ENCODE measurements around the gene FLOT1. TPM values are rescaled to one million over a fixed set of nuclear protein-coding genes. Genes with fewer than 3 reads are reported as not detected.

Gene FLOT1, protein sequence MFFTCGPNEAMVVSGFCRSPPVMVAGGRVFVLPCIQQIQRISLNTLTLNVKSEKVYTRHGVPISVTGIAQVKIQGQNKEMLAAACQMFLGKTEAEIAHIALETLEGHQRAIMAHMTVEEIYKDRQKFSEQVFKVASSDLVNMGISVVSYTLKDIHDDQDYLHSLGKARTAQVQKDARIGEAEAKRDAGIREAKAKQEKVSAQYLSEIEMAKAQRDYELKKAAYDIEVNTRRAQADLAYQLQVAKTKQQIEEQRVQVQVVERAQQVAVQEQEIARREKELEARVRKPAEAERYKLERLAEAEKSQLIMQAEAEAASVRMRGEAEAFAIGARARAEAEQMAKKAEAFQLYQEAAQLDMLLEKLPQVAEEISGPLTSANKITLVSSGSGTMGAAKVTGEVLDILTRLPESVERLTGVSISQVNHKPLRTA
- 67.1 TPM for total RNA-seq
- polyA plus RNA-seq: 157 TPM
- long read RNA-seq, donor 1: 0 reads
- long read RNA-seq, donor 2: 0 reads
- long read RNA-seq, donor 3, transcript FLOT1-201 (13 exons, 1,912 nt): major isoform, 17 of 52 reads
- long read RNA-seq, donor 3, partial matches to known transcripts: 32 of 52 reads
- long read RNA-seq, donor 3, other reads (novel, unspliced or antisense): 0 of 52 reads
- long read RNA-seq, donor 4, transcript FLOT1-201 (13 exons, 1,912 nt): major isoform, 9 of 17 reads
- long read RNA-seq, donor 4, partial matches to known transcripts: 7 of 17 reads
- long read RNA-seq, donor 4, other reads (novel, unspliced or antisense): 0 of 17 reads
- long read RNA-seq, donor 5, transcript FLOT1-201 (13 exons, 1,912 nt): major isoform, 22 of 51 reads
- long read RNA-seq, donor 5, partial matches to known transcripts: 27 of 51 reads
- long read RNA-seq, donor 5, other reads (novel, unspliced or antisense): 0 of 51 reads
- long read RNA-seq, donor 6, transcript FLOT1-201 (13 exons, 1,912 nt): major isoform, 15 of 15 reads
- long read RNA-seq, donor 6, partial matches to known transcripts: 0 of 15 reads
- long read RNA-seq, donor 6, other reads (novel, unspliced or antisense): 0 of 15 reads
- long read RNA-seq, donor 7, transcript FLOT1-201 (13 exons, 1,912 nt): major isoform, 14 of 14 reads
- long read RNA-seq, donor 7, partial matches to known transcripts: 0 of 14 reads
- long read RNA-seq, donor 7, other reads (novel, unspliced or antisense): 0 of 14 reads
- long read RNA-seq, donor 8, transcript FLOT1-201 (13 exons, 1,912 nt): major isoform, 10 of 10 reads
- long read RNA-seq, donor 8, partial matches to known transcripts: 0 of 10 reads
- long read RNA-seq, donor 8, other reads (novel, unspliced or antisense): 0 of 10 reads
- long read RNA-seq, donor 9, partial matches to known transcripts: 0 of 3 reads
- long read RNA-seq, donor 9, other reads (novel, unspliced or antisense): 0 of 3 reads
- long read RNA-seq, donor 10, transcript FLOT1-201 (13 exons, 1,912 nt): major isoform, 22 of 22 reads
- long read RNA-seq, donor 10, partial matches to known transcripts: 0 of 22 reads
- long read RNA-seq, donor 10, other reads (novel, unspliced or antisense): 0 of 22 reads

DNA sequence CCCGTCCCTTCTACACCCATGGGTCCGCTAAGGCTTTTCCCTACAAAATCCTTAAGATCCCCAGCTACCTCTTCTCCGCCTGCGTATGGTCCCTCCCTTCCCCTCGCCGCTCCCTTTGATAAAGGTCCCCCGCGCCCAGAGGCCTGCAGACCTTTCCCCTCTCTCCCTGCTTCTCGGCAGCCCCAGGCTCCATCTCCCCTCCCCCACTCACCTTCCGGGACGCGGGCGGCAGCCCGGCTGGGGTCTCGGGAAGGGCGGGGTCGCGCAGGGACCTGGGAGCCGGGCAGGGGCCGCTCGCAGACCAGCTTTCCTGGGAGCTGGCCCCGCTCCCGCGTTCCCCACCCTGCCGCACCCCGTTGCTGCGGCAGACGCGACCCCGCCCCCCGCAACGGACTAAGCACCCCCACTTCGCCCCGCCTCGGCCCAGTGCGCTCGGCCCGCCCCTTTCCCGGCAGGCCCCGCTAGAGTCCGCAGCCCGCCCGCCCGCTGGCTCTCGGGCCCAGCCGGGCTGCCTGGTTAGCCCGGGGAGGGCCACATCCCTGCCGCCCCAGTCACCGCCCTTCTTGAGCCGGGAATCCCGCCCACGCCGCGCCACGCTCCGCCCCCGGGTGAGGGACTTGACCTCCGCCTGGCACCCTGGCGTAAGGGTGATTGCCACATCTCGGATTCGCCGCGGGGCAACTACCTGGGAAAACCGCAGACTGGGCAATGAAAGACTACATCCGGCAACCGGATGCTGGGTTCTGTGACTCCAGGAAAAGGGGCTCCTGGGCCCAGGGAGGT, at the start of gene FLOT1:
FLOT1 (minus strand) TSS at position 372 of the 783 bp plus-strand sequence. CDS start 498 bp downstream, outside the sequence.
- peaks cover 8 to 43% of the 10 kb centered on the region in 2 donors for H3K4me1 ChIP-seq (ENCODE audit: control insufficient read depth in 2 of 2, insufficient read depth in 2 of 2, low read length in 2 of 2)
- H3K27me3 ChIP-seq (ENCODE audit: control insufficient read depth in 2 of 2, insufficient read depth in 1 of 2, low read length in 1 of 2): peaks cover 0 to 20% of the 10 kb centered on the region in 2 donors
- H3K9me3 ChIP-seq (ENCODE audit: control insufficient read depth in 2 of 2, insufficient read depth in 1 of 2, low read length in 1 of 2): peaks cover 0 to 10% of the 10 kb centered on the region in 2 donors
- H3K4me3 ChIP-seq (ENCODE audit: low read length in 2 of 2): peak within 1 kb of the TSS; percentile 71 to 79
- peaks cover 0 to 20% of the 10 kb centered on the region in 2 donors for H3K36me3 ChIP-seq (ENCODE audit: control insufficient read depth in 2 of 2, insufficient read depth in 2 of 2, low read length in 1 of 2)
- peak in 5 of 9 donors; percentile 56 to 77 (median 59) for DNase-seq (ENCODE audit: low read depth in 6 of 9, low spot score in 9 of 9)
- H3K27ac ChIP-seq (ENCODE audit: low read depth in 1 of 2, low read length in 1 of 2): peak within 1 kb of the TSS; percentile 77 to 90
- under 1% methylated on average over 66 of the region's 66 CpGs for WGBS

GRCh38 chr6:30790724-30791383, 48.4 kb upstream of the FLOT1 start:
- Histone ChIP-seq H3K36me3 (ENCODE audit: control insufficient read depth in 2 of 2, insufficient read depth in 2 of 2, low read length in 1 of 2) (no peaks in the 10 kb centered on the region), H3K4me1 (ENCODE audit: control insufficient read depth in 2 of 2, insufficient read depth in 2 of 2, low read length in 2 of 2) (peaks cover 4 to 35% of the 10 kb centered on the region in 2 donors), H3K27ac (ENCODE audit: low read depth in 1 of 2, low read length in 1 of 2) (no peak overlapping the region), H3K9me3 (ENCODE audit: control insufficient read depth in 2 of 2, insufficient read depth in 1 of 2, low read length in 1 of 2) (no peaks in the 10 kb centered on the region), H3K4me3 (ENCODE audit: low read length in 2 of 2) (no peak overlapping the region), H3K27me3 (ENCODE audit: control insufficient read depth in 2 of 2, insufficient read depth in 1 of 2, low read length in 1 of 2) (no peaks in the 10 kb centered on the region)
- no peak for DNase-seq (ENCODE audit: low read depth in 6 of 9, low spot score in 9 of 9)
- 74% methylated on average over 4 of the region's 4 CpGs for WGBS

DNA sequence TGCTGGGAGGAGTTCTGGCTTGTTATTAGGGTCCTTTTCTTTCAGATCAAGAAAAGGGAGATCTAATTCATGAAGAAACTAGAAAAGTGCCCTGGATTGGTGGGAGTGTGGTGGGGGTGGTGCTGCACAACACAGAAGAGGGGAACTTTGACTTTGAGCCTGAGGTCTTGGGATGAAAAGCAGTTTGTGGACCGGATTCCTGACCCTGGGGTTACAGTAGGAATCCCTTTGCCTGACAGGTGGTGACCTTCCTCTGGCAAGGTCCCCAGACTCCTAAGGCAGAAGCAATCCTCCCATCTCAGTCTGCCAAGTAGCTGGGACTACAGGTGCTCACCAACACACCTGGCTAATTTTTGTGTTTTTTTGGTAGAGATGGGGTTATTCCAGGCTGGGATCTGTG, 47.1 kb upstream of the FLOT1 start:
- Histone ChIP-seq H3K36me3 (ENCODE audit: control insufficient read depth in 2 of 2, insufficient read depth in 2 of 2, low read length in 1 of 2) (no peaks in the 10 kb centered on the region), H3K4me1 (ENCODE audit: control insufficient read depth in 2 of 2, insufficient read depth in 2 of 2, low read length in 2 of 2) (peaks cover 4 to 35% of the 10 kb centered on the region in 2 donors), H3K4me3 (ENCODE audit: low read length in 2 of 2) (no peak overlapping the region), H3K27me3 (ENCODE audit: control insufficient read depth in 2 of 2, insufficient read depth in 1 of 2, low read length in 1 of 2) (no peaks in the 10 kb centered on the region), H3K27ac (ENCODE audit: low read depth in 1 of 2, low read length in 1 of 2) (no peak overlapping the region), H3K9me3 (ENCODE audit: control insufficient read depth in 2 of 2, insufficient read depth in 1 of 2, low read length in 1 of 2) (no peaks in the 10 kb centered on the region)
- no peak for DNase-seq (ENCODE audit: low read depth in 6 of 9, low spot score in 9 of 9)
- 78% methylated on average over 1 of the region's 1 CpG for WGBS

- Histone ChIP-seq H3K4me1 (ENCODE audit: control insufficient read depth in 2 of 2, insufficient read depth in 2 of 2, low read length in 2 of 2) (peaks cover 0 to 22% of the 10 kb centered on the region in 2 donors), H3K36me3 (ENCODE audit: control insufficient read depth in 2 of 2, insufficient read depth in 2 of 2, low read length in 1 of 2) (no peaks in the 10 kb centered on the region), H3K27me3 (ENCODE audit: control insufficient read depth in 2 of 2, insufficient read depth in 1 of 2, low read length in 1 of 2) (no peaks in the 10 kb centered on the region), H3K9me3 (ENCODE audit: control insufficient read depth in 2 of 2, insufficient read depth in 1 of 2, low read length in 1 of 2) (no peaks in the 10 kb centered on the region), H3K4me3 (ENCODE audit: low read length in 2 of 2) (no peak overlapping the region), H3K27ac (ENCODE audit: low read depth in 1 of 2, low read length in 1 of 2) (no peak overlapping the region)
- WGBS: 64% methylated on average over 5 of the region's 5 CpGs
- no peak for DNase-seq (ENCODE audit: low read depth in 6 of 9, low spot score in 9 of 9)
Observed at GRCh38 chr6:30787954-30788353, 45.5 kb upstream of the FLOT1 start.

DNA sequence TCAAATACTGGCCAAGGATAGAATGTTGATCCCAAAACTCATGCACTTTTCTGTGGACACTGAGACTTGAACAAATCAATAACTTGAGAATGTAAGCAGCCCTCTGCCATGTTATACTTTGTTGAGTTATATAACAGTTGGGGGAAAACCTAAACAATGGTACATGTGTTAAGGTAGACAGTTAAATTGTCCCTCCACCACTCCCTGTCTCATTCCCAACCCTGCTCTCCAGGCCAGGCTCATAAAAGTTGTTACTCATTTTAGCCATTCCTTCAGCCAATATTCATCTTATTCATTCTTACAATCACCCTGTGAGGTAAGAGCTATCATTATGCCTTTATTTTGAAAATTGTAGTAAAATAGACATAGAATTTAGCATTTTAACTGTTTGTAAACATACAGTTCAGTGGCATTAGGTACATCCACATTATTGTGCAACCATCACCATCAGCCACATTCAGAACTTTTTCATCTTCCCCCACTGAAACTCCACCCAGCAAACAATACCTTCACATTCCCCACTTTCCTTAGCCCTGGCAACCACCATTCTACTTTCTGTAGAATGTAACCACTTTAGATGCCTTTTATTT, 40.0 kb upstream of the FLOT1 start:
- Histone ChIP-seq H3K9me3 (ENCODE audit: control insufficient read depth in 2 of 2, insufficient read depth in 1 of 2, low read length in 1 of 2) (peaks cover 0 to 3% of the 10 kb centered on the region in 2 donors), H3K4me3 (ENCODE audit: low read length in 2 of 2) (no peak overlapping the region), H3K4me1 (ENCODE audit: control insufficient read depth in 2 of 2, insufficient read depth in 2 of 2, low read length in 2 of 2) (peaks cover 3 to 28% of the 10 kb centered on the region in 2 donors), H3K36me3 (ENCODE audit: control insufficient read depth in 2 of 2, insufficient read depth in 2 of 2, low read length in 1 of 2) (no peaks in the 10 kb centered on the region), H3K27ac (ENCODE audit: low read depth in 1 of 2, low read length in 1 of 2) (peak overlapping the region in 1 of 2 donors; percentile 39), H3K27me3 (ENCODE audit: control insufficient read depth in 2 of 2, insufficient read depth in 1 of 2, low read length in 1 of 2) (peaks cover 0 to 3% of the 10 kb centered on the region in 2 donors)
- no peak for DNase-seq (ENCODE audit: low read depth in 6 of 9, low spot score in 9 of 9)

- Histone ChIP-seq H3K27ac (ENCODE audit: low read depth in 1 of 2, low read length in 1 of 2) (peak overlapping the region; percentile 39 to 58), H3K36me3 (ENCODE audit: control insufficient read depth in 2 of 2, insufficient read depth in 2 of 2, low read length in 1 of 2) (no peaks in the 10 kb centered on the region), H3K27me3 (ENCODE audit: control insufficient read depth in 2 of 2, insufficient read depth in 1 of 2, low read length in 1 of 2) (peaks cover 0 to 3% of the 10 kb centered on the region in 2 donors), H3K9me3 (ENCODE audit: control insufficient read depth in 2 of 2, insufficient read depth in 1 of 2, low read length in 1 of 2) (peaks cover 0 to 3% of the 10 kb centered on the region in 2 donors), H3K4me1 (ENCODE audit: control insufficient read depth in 2 of 2, insufficient read depth in 2 of 2, low read length in 2 of 2) (peaks cover 3 to 34% of the 10 kb centered on the region in 2 donors), H3K4me3 (ENCODE audit: low read length in 2 of 2) (no peak overlapping the region)
- peak in 1 of 9 donors; percentile 38 for DNase-seq (ENCODE audit: low read depth in 6 of 9, low spot score in 9 of 9)
- WGBS: 28% methylated on average over 13 of the region's 13 CpGs
Observed at GRCh38 chr6:30781743-30782424, 39.4 kb upstream of the FLOT1 start.

GRCh38 chr6:30781395-30781742, 38.9 kb upstream of the FLOT1 start:
- Histone ChIP-seq H3K27ac (ENCODE audit: low read depth in 1 of 2, low read length in 1 of 2) (peak overlapping the region in 1 of 2 donors; percentile 41), H3K4me1 (ENCODE audit: control insufficient read depth in 2 of 2, insufficient read depth in 2 of 2, low read length in 2 of 2) (peaks cover 3 to 36% of the 10 kb centered on the region in 2 donors), H3K36me3 (ENCODE audit: control insufficient read depth in 2 of 2, insufficient read depth in 2 of 2, low read length in 1 of 2) (no peaks in the 10 kb centered on the region), H3K4me3 (ENCODE audit: low read length in 2 of 2) (no peak overlapping the region), H3K27me3 (ENCODE audit: control insufficient read depth in 2 of 2, insufficient read depth in 1 of 2, low read length in 1 of 2) (peaks cover 0 to 3% of the 10 kb centered on the region in 2 donors), H3K9me3 (ENCODE audit: control insufficient read depth in 2 of 2, insufficient read depth in 1 of 2, low read length in 1 of 2) (peaks cover 0 to 3% of the 10 kb centered on the region in 2 donors)
- WGBS: 97% methylated on average over 4 of the region's 4 CpGs
- no peak for DNase-seq (ENCODE audit: low read depth in 6 of 9, low spot score in 9 of 9)
